Left ventricle myocardium inferior (tissue), 1 donor: ENCODE results near the gene AMIGO3. TPM values are rescaled to one million over a fixed set of nuclear protein-coding genes. Genes with fewer than 3 reads are reported as not detected.

Experiments
- DNase-seq: peaks from one replicate; pipeline ENCODE4 v3.0.0-alpha.2; 2020
- H3K27ac ChIP-seq: fragments of 200-600 bp; replicated peaks from 2 replicates; pipeline ENCODE4 v1.8.0; 2021
- H3K27me3 ChIP-seq: fragments of 200-600 bp; 2 replicates; pipeline ENCODE4 v1.8.0; 2021; ENCODE audit warnings: low read depth
- H3K36me3 ChIP-seq: fragments of 200-600 bp; 2 replicates; pipeline ENCODE4 v1.8.0; 2021
- H3K4me1 ChIP-seq: fragments of 200-600 bp; 2 replicates; pipeline ENCODE4 v1.8.0; 2021
- H3K4me3 ChIP-seq: fragments of 200-600 bp; 2 replicates; pipeline ENCODE4 v1.8.0; 2021; ENCODE audit warnings: mild to moderate bottlenecking, moderate library complexity
- H3K9me3 ChIP-seq: fragments of 200-600 bp; replicated peaks from 2 replicates; pipeline ENCODE4 v1.8.0; 2021
- intact Hi-C: fragments of 100-400 bp; cut with micrococcal nuclease; formaldehyde crosslinking; loops from one replicate; pipeline ENCODE4 v1.11.0; 2022
- total RNA-seq: library from RNA; stranded (reverse); fragmentation: NEBNext Ultra II Directional; extraction: Animal tissue kit (Norgen Biotek cat#: 25700); gene quantifications from one replicate; pipeline ENCODE4 v1.2.1, GENCODE V29; 2021
- TF ChIP-seq, protein P1 (sequence below): fragments of 200-600 bp; IDR thresholded peaks from 2 replicates; pipeline ENCODE4 v1.8.0; 2021; ENCODE audit warnings: antibody characterized with exemption, mild to moderate bottlenecking, borderline replicate concordance
- donor health status: DM: no; HTN: yes; CAD: no; lungs with severe emphysema.

AMIGO3 gene
- total RNA-seq, 1 donor from 2014 or later: not detected

GRCh38 chr3:49712166-49712565 lies 7.3 kb downstream of the AMIGO3 start:
- intact Hi-C loops: no loop called here
- TF ChIP-seq, protein P1, sequence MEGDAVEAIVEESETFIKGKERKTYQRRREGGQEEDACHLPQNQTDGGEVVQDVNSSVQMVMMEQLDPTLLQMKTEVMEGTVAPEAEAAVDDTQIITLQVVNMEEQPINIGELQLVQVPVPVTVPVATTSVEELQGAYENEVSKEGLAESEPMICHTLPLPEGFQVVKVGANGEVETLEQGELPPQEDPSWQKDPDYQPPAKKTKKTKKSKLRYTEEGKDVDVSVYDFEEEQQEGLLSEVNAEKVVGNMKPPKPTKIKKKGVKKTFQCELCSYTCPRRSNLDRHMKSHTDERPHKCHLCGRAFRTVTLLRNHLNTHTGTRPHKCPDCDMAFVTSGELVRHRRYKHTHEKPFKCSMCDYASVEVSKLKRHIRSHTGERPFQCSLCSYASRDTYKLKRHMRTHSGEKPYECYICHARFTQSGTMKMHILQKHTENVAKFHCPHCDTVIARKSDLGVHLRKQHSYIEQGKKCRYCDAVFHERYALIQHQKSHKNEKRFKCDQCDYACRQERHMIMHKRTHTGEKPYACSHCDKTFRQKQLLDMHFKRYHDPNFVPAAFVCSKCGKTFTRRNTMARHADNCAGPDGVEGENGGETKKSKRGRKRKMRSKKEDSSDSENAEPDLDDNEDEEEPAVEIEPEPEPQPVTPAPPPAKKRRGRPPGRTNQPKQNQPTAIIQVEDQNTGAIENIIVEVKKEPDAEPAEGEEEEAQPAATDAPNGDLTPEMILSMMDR: no peak
- no peaks in the 10 kb centered on the region for H3K27me3 ChIP-seq
- H3K9me3 ChIP-seq: no peaks in the 10 kb centered on the region
- no peak overlapping the region for H3K4me3 ChIP-seq
- H3K27ac ChIP-seq: no peak overlapping the region
- H3K4me1 ChIP-seq: no peaks in the 10 kb centered on the region
- H3K36me3 ChIP-seq: peaks cover 31% of the 10 kb centered on the region
- no peak for DNase-seq

DNA sequence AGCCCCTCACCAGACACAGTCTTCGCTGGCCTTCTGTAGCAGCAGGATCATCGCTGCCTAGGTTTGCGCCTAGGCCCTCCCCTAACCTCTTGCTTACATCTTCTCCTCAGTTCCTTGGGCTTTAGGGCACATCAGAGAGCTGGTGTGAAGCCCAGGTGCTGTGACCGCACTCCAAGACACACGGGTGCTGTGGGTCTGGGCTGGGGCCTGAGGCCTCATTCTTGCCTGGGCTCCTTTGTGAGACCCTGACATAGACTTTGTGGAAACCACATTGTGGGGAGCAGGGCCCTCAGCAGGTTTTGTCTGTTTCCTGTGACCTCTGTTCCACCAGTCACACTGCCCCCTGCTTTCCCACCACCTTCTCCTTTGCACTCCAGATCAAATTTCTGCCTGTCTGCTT lies 8.0 kb downstream of the AMIGO3 start:
- H3K36me3 ChIP-seq: peaks cover 32% of the 10 kb centered on the region
- H3K4me3 ChIP-seq: no peak overlapping the region
- no peaks in the 10 kb centered on the region for H3K9me3 ChIP-seq
- no peak for DNase-seq
- no peak overlapping the region for H3K27ac ChIP-seq
- H3K27me3 ChIP-seq: no peaks in the 10 kb centered on the region
- intact Hi-C loops: no loop called here
- TF ChIP-seq, protein P1: no peak
- H3K4me1 ChIP-seq: no peaks in the 10 kb centered on the region

DNA sequence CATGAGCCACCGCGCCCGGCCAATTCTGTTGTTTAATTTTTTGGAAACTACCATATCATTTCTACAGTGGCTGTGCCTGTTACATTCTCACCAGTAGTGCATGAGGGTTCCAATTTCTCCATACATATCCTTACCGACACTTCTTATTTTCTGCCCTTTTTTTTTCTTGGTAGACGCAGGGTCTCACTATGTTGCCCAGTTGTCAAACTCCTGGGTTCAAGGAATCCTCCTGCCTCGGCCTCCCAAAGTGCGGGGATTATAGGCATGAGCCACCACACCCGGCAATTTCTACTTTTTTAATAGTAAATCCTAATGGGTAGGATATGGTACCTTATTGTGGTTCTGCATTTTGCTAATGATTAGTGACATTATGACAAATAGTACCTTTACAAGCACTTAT lies 9.6 kb downstream of the AMIGO3 start:
- Histone ChIP-seq H3K9me3 (no peaks in the 10 kb centered on the region), H3K36me3 (peaks cover 32% of the 10 kb centered on the region), H3K27me3 (no peaks in the 10 kb centered on the region), H3K27ac (no peak overlapping the region), H3K4me3 (no peak overlapping the region), H3K4me1 (no peaks in the 10 kb centered on the region)
- TF ChIP-seq, protein P1: no peak
- intact Hi-C loops: no loop called here
- no peak for DNase-seq

DNA sequence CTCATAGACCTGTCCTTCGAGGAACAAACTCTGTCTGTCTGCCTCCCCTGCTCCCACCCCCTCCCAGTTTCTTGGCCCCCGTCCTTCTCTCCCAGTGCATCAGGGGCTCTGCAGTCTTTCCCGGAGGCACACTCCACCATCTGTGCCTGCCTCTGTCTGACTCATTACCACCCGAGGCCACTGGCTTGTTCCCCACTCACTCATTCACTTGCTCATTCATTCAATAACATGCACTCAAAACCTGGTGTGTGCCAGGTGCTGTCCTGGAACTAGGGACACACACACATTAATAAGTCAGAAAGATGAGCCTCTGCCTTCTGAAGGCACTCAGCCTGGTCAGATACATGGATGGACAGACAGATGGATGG lies 12.4 kb downstream of the AMIGO3 start:
- Histone ChIP-seq H3K9me3 (no peaks in the 10 kb centered on the region), H3K36me3 (peaks cover 38% of the 10 kb centered on the region), H3K4me1 (peaks cover 7% of the 10 kb centered on the region), H3K27me3 (no peaks in the 10 kb centered on the region), H3K27ac (no peak overlapping the region), H3K4me3 (no peak overlapping the region)
- no peak for DNase-seq
- intact Hi-C loops: no loop called here
- TF ChIP-seq, protein P1: no peak

GRCh38 chr3:49706456-49707112 lies 12.9 kb downstream of the AMIGO3 start:
- Histone ChIP-seq H3K27me3 (no peaks in the 10 kb centered on the region), H3K4me3 (no peak overlapping the region), H3K9me3 (no peaks in the 10 kb centered on the region), H3K27ac (no peak overlapping the region), H3K4me1 (peaks cover 7% of the 10 kb centered on the region), H3K36me3 (peaks cover 43% of the 10 kb centered on the region)
- intact Hi-C loops: no loop called here
- DNase-seq: no peak
- TF ChIP-seq, protein P1: no peak
